ENCODE measurements around the gene ZDHHC24. TPM values are rescaled to one million over a fixed set of nuclear protein-coding genes. Genes with fewer than 3 reads are reported as not detected.

ZDHHC24 gene
- total RNA-seq, 1 experiment from 2014 or later, result 29.5 TPM

DNA sequence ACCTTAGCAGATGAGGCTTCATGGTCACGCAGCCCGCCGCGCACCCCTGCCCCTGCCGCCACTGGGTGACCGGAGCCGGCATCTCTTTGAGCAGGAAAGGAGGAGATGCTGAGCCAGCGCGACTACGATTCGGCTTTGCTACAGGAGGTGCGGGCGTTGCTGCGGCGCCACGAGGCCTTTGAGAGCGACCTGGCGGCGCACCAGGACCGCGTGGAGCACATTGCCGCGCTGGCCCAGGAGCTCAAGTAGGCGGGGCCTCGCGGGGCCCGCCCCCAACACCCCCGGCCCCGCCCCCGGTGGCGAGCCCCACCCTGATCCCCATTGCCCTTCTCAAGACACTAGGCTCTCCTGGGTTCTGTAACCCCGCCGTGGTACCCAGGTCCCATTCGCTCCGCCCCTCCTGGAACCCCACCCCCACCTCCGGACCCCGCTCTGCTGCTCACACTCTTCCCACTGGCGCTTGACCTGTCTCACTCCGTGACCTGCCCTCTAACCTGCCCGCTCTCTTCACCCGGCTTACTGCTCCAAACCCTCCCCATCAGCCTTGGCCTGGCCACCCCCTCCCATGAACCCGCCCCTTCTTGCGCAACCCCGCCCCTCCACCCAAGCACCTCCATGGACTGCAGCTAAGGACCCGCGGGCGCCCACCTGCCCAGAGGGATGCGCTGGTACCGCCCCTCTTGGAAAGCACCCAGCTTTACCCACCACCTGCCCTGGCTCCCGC is 13.5 kb upstream of the ZDHHC24 start:
- DNase-seq (ENCODE audit: low read depth, low spot score), result no peak
- H3K4me1 ChIP-seq (ENCODE audit: control insufficient read depth, insufficient read depth, low read length), result no peaks in the 10 kb centered on the region
- no peak overlapping the region; a peak in 1 of 4 replicates for H3K4me3 ChIP-seq (ENCODE audit: low read depth in 2 of 2, low read length in 2 of 2)
- no peaks in the 10 kb centered on the region for H3K9me3 ChIP-seq (ENCODE audit: control insufficient read depth, insufficient read depth, low read depth, low read length)
- H3K27me3 ChIP-seq (ENCODE audit: control insufficient read depth, insufficient read depth, low read length), result no peaks in the 10 kb centered on the region; the same call in 1 of the 2 replicates
- ChIA-PET CTCF (no interaction called here), POLR2A (no interaction called here)
- H3K36me3 ChIP-seq (ENCODE audit: control insufficient read depth, insufficient read depth, low read length), result no peaks in the 10 kb centered on the region
- in situ Hi-C loops (cut with HindIII; ENCODE audit: low pct_unique_long_range_greater_than_20kb, low sequenced_read_pairs) (no loop called here), intact Hi-C loops (cut with micrococcal nuclease; ENCODE audit: unreplicated experiment) (no loop called here)
- BruUV-seq (replicated peaks), result no TSS peak
- no peak overlapping the region for H3K27ac ChIP-seq (ENCODE audit: low read length)
- ATAC-seq, result peak; percentile 27; the same call in 1 of the 2 replicates
- TF ChIP-seq TCF7L2 (IDR thresholded peaks at IDR 0.05; ENCODE audit: low read depth, low read length) (no peak), POLR2AphosphoS5 (IDR thresholded peaks at IDR 0.05; ENCODE audit: low read depth, low read length) (no peak), SIN3A (IDR thresholded peaks at IDR 0.05; ENCODE audit: borderline replicate concordance, insufficient read depth, low read depth, low read length) (no peak), CTCF (IDR thresholded peaks at IDR 0.05) (no peak)
- TF ChIP-seq, protein P1, sequence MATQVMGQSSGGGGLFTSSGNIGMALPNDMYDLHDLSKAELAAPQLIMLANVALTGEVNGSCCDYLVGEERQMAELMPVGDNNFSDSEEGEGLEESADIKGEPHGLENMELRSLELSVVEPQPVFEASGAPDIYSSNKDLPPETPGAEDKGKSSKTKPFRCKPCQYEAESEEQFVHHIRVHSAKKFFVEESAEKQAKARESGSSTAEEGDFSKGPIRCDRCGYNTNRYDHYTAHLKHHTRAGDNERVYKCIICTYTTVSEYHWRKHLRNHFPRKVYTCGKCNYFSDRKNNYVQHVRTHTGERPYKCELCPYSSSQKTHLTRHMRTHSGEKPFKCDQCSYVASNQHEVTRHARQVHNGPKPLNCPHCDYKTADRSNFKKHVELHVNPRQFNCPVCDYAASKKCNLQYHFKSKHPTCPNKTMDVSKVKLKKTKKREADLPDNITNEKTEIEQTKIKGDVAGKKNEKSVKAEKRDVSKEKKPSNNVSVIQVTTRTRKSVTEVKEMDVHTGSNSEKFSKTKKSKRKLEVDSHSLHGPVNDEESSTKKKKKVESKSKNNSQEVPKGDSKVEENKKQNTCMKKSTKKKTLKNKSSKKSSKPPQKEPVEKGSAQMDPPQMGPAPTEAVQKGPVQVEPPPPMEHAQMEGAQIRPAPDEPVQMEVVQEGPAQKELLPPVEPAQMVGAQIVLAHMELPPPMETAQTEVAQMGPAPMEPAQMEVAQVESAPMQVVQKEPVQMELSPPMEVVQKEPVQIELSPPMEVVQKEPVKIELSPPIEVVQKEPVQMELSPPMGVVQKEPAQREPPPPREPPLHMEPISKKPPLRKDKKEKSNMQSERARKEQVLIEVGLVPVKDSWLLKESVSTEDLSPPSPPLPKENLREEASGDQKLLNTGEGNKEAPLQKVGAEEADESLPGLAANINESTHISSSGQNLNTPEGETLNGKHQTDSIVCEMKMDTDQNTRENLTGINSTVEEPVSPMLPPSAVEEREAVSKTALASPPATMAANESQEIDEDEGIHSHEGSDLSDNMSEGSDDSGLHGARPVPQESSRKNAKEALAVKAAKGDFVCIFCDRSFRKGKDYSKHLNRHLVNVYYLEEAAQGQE (IDR thresholded peaks at IDR 0.05; ENCODE audit: insufficient read depth in 1 of 2, low read depth in 2 of 2, low read length in 1 of 2), result no peak

GRCh38 chr11:66557733-66558326 is 12.0 kb upstream of the ZDHHC24 start:
- in situ Hi-C loops (cut with HindIII; ENCODE audit: low pct_unique_long_range_greater_than_20kb, low sequenced_read_pairs) (no loop called here), intact Hi-C loops (cut with micrococcal nuclease; ENCODE audit: unreplicated experiment) (no loop called here)
- ChIA-PET POLR2A (no interaction called here), CTCF (no interaction called here)
- no peaks in the 10 kb centered on the region for H3K9me3 ChIP-seq (ENCODE audit: control insufficient read depth, insufficient read depth, low read depth, low read length)
- ATAC-seq, result no peak
- no peak overlapping the region for H3K4me3 ChIP-seq (ENCODE audit: low read depth in 2 of 2, low read length in 2 of 2)
- H3K27me3 ChIP-seq (ENCODE audit: control insufficient read depth, insufficient read depth, low read length), result no peaks in the 10 kb centered on the region; the same call in 1 of the 2 replicates
- H3K27ac ChIP-seq (ENCODE audit: low read length), result no peak overlapping the region
- no peak for DNase-seq (ENCODE audit: low read depth, low spot score)
- no peaks in the 10 kb centered on the region for H3K4me1 ChIP-seq (ENCODE audit: control insufficient read depth, insufficient read depth, low read length)
- no TSS peak for BruUV-seq (replicated peaks)
- no peaks in the 10 kb centered on the region for H3K36me3 ChIP-seq (ENCODE audit: control insufficient read depth, insufficient read depth, low read length)
- TF ChIP-seq POLR2AphosphoS5 (IDR thresholded peaks at IDR 0.05; ENCODE audit: low read depth, low read length) (no peak), CTCF (IDR thresholded peaks at IDR 0.05) (no peak), TCF7L2 (IDR thresholded peaks at IDR 0.05; ENCODE audit: low read depth, low read length) (no peak), SIN3A (IDR thresholded peaks at IDR 0.05; ENCODE audit: borderline replicate concordance, insufficient read depth, low read depth, low read length) (no peak)
- TF ChIP-seq, protein P1 (IDR thresholded peaks at IDR 0.05; ENCODE audit: insufficient read depth in 1 of 2, low read depth in 2 of 2, low read length in 1 of 2), result no peak

Data from Panc1 (cell line).